GM06990 (cell line): ENCODE results near the gene NR2F6.

Source experiments
- DNase-seq: peaks from one replicate; pipeline ENCODE4 v3.0.0-alpha.2; 2011; ENCODE audit not compliant: insufficient read length; ENCODE audit errors: extremely low read depth
- H3K27me3 ChIP-seq: replicated peaks from 2 replicates; pipeline ENCODE4 v1.6.0; 2011; ENCODE audit warnings: low read length; ENCODE audit not compliant: control insufficient read depth, insufficient read depth
- H3K36me3 ChIP-seq: 2 replicates; pipeline ENCODE4 v1.5.1; 2011; ENCODE audit warnings: low read length; ENCODE audit not compliant: control insufficient read depth, insufficient read depth
- H3K4me3 ChIP-seq: replicated peaks from 2 replicates; pipeline ENCODE4 v1.5.1; 2011; ENCODE audit warnings: low read depth, mild to moderate bottlenecking, control low read depth, low read length
- TF ChIP-seq, protein P1 (sequence below): IDR thresholded peaks from 2 replicates; pipeline ENCODE4 v1.5.1; 2011; ENCODE audit warnings: low read length, control low read depth, mild to moderate bottlenecking, inconsistent platforms; ENCODE audit not compliant: insufficient read depth, poor library complexity, severe bottlenecking

Gene NR2F6

DNA sequence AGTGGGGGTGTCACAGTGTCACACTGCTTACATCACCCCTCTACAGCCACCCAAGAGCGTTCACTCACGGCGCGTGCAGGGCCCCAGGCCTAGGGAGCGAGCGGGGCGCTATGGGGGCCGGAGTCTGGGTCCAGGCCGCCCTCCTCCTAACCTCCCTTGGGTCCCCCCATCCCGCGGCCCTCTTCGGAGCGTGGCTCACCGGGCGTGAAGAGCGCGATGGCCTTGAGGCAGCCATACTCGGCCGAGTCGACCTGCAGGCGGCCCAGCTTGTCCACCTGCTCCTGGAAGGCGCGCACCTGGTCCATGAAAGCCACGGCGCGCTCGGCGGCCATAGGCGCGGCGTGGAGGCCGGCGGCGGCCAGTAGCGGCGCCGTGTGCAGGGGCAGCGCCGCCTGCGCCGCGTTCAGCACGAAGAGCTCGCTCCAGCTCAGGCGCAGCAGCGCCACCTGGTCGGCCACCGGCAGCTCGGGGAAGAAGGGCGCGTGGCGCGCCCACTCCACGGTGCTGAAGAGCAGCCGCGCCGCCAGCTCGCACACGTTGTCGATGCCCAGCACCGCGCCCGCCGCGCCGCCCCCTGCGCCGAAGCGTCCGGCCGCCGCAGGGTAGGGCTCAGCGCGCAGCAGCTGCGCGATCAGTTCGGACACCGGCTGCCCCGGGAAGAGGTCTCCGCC, 10.3 kb downstream of the NR2F6 start:
- no peaks in the 10 kb centered on the region for H3K27me3 ChIP-seq
- TF ChIP-seq, protein P1, sequence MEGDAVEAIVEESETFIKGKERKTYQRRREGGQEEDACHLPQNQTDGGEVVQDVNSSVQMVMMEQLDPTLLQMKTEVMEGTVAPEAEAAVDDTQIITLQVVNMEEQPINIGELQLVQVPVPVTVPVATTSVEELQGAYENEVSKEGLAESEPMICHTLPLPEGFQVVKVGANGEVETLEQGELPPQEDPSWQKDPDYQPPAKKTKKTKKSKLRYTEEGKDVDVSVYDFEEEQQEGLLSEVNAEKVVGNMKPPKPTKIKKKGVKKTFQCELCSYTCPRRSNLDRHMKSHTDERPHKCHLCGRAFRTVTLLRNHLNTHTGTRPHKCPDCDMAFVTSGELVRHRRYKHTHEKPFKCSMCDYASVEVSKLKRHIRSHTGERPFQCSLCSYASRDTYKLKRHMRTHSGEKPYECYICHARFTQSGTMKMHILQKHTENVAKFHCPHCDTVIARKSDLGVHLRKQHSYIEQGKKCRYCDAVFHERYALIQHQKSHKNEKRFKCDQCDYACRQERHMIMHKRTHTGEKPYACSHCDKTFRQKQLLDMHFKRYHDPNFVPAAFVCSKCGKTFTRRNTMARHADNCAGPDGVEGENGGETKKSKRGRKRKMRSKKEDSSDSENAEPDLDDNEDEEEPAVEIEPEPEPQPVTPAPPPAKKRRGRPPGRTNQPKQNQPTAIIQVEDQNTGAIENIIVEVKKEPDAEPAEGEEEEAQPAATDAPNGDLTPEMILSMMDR = peak; percentile 52
- peak; percentile 84 for DNase-seq
- H3K4me3 ChIP-seq = peak overlapping the region; percentile 68
- H3K36me3 ChIP-seq = no peaks in the 10 kb centered on the region; the same call in 1 of the 2 replicates

DNA sequence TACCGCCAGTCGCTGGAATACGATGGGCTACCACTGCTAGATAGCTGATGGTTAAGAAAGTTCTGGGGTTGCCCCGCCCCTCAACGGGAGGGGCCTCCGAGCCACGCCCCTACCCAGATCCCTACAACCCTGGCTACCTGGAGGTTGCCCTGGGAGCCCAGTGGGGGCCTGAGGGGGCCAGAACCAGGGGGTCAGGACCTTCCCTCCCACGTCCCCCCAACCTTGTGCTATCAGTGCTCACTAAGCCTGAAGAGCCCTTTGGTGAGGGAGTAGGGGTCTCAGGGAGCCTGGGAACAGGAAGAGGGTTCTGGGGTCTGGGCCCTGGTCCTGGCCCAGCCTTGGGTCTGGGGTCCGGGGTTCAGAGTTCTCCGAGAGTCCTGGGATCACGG, 10.8 kb downstream of the NR2F6 start:
- peak overlapping the region; percentile 68 for H3K4me3 ChIP-seq

DNA sequence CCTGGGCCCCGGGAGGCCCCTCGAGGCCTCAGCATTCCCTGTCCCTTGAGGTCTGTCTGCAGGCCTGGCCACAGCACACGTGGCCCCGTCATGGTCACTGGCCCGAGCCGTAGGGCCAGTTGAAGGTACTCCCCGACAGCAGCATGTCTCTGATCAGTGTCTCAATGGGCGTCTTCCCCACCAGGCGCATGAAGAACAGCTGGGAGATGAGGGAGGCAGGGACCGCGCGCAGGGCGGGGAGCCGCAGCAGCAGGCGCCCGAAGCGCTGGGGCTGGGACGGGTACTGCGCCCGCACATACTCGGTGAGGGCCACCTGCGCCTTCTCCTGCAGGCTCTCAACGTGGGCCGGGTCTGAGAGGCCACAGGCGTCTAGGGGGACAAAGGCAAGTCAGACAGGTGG, 13.5 kb downstream of the NR2F6 start:
- no peak overlapping the region for H3K4me3 ChIP-seq
- TF ChIP-seq, protein P1 = no peak
- no peaks in the 10 kb centered on the region for H3K27me3 ChIP-seq
- peaks cover 1% of the 10 kb centered on the region for H3K36me3 ChIP-seq
- DNase-seq = no peak

More for the DNA sequence above, 10.8 kb downstream of the NR2F6 start:
- H3K27me3 ChIP-seq = no peaks in the 10 kb centered on the region
- TF ChIP-seq, protein P1 = no peak
- peaks cover under 1% of the 10 kb centered on the region; the same call in 1 of the 2 replicates for H3K36me3 ChIP-seq
- DNase-seq = peak; percentile 77

DNA sequence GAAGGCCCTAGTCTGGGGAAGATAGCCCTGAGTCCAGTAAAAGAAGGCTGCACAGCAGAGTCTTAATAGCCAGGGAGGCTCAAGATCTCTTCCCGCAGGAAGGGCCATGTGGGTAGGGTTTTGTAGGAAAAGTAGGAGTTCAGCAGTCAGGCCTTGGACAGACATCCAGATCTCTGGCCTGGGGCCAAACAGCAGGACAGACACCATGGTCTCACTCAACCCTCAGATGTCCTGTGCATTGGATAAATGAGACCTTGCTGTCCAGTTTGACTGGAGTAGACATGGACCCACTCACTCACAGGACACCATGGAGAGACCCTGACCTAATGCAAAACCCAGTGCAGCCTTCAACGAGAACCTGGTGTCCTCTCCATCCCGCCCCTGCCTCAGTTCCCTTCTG, 15.8 kb downstream of the NR2F6 start:
- H3K27me3 ChIP-seq = no peaks in the 10 kb centered on the region
- TF ChIP-seq, protein P1 = no peak
- DNase-seq = no peak
- no peak overlapping the region for H3K4me3 ChIP-seq
- peaks cover 1% of the 10 kb centered on the region for H3K36me3 ChIP-seq

DNA sequence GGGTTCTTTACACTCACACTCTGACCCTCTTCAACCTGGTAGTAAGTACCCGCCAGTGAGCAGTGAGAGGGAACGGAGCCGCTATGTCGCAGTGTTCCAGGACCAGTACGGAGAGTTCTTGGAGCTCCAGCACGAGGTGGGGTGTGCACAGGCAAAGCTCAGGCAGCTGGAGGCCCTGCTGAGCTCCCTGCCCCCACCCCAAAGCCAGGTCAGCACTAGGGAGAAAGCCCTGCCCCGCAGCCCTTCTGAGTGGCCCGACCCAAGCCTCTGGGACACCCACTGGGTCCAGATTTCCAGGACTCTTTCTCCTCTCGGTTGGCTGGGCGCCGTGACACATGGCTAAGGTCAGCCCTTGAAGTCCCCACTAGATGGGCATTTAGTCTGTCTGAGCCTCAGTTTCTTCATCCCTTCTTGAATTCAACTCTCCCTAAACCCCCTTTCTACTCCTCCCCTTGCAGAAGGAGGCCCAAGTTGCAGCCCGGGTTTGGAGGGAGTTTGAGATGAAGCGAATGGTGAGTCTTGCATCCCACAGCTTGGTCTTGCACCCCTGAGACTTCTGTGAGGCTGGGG, 17.8 kb downstream of the NR2F6 start:
- TF ChIP-seq, protein P1 = no peak

More for the DNA sequence above, 17.8 kb downstream of the NR2F6 start:
- DNase-seq = no peak
- Histone ChIP-seq H3K27me3 (no peaks in the 10 kb centered on the region), H3K4me3 (no peak overlapping the region), H3K36me3 (peaks cover 1% of the 10 kb centered on the region)
